PC-3 (cell line): ENCODE results near the gene ASPM.

ENCODE experiments used
- EZH2 ChIP-seq: fragments of 300-600 bp; sonication (generic); IDR thresholded peaks from one replicate; pipeline ENCODE4 v1.6.1; 2017; ENCODE audit warnings: antibody characterized with exemption, mild to moderate bottlenecking, low read length; ENCODE audit not compliant: unreplicated experiment
- EZH2phosphoT487 ChIP-seq: fragments of 300-600 bp; sonication (generic); IDR thresholded peaks from 2 replicates; pipeline ENCODE4 v1.6.1; 2018; ENCODE audit warnings: mild to moderate bottlenecking, antibody characterized with exemption, low read length, borderline replicate concordance
- TF ChIP-seq, protein P1 (sequence below): fragments of 300-600 bp; sonication (generic); conservative IDR thresholded peaks from 2 replicates; pipeline ENCODE4 v1.5.1; 2017; ENCODE audit warnings: antibody characterized with exemption, low read depth, mild to moderate bottlenecking, low read length

- TF ChIP-seq, protein P1, sequence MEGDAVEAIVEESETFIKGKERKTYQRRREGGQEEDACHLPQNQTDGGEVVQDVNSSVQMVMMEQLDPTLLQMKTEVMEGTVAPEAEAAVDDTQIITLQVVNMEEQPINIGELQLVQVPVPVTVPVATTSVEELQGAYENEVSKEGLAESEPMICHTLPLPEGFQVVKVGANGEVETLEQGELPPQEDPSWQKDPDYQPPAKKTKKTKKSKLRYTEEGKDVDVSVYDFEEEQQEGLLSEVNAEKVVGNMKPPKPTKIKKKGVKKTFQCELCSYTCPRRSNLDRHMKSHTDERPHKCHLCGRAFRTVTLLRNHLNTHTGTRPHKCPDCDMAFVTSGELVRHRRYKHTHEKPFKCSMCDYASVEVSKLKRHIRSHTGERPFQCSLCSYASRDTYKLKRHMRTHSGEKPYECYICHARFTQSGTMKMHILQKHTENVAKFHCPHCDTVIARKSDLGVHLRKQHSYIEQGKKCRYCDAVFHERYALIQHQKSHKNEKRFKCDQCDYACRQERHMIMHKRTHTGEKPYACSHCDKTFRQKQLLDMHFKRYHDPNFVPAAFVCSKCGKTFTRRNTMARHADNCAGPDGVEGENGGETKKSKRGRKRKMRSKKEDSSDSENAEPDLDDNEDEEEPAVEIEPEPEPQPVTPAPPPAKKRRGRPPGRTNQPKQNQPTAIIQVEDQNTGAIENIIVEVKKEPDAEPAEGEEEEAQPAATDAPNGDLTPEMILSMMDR: no peak
- TF ChIP-seq EZH2phosphoT487 (no peak), EZH2 (no peak)
These were observed 19.8 kb downstream of the ASPM start for GRCh38 chr1:197126691-197127090.
